ENCODE data around the gene GSAP. TPM values are rescaled to one million over a fixed set of nuclear protein-coding genes. Genes with fewer than 3 reads are reported as not detected.

The GSAP gene
- total RNA-seq, 1 donor from 2014 or later = 9.3 TPM

DNA sequence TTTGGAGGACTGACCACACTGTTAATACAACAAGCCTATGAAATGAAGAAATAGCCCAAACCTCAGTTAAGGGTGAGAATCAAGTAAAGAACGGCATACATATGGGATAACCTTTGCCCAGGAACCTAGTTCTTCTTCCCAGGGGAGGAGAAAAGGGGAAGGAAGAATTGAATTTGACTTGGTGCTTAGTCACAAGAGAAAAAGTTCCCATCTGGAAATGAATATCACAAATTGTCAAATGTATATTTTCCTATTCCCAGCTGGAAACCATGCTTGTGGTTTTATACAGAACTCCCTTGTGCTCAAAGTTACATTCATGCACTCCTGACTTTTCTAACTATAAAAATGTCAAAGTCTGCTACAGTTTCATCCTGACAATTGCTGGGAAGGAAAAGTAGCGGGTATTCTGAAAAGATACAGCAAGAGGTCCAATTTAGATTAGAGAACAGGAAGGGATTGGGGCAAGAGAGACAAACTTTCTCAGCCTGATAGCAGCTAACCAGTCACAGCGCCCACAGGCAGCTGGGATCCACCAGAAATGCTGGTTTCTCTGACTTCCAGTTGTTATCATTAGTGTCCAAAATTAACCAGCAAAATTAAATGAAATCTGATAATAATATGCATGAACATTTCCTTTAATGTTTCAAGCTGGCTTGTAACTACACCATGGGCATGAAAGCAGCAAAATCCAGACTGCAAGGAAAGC, 18.6 kb upstream of the GSAP start:
- DNase-seq (ENCODE audit: low read depth) = no peak

DNA sequence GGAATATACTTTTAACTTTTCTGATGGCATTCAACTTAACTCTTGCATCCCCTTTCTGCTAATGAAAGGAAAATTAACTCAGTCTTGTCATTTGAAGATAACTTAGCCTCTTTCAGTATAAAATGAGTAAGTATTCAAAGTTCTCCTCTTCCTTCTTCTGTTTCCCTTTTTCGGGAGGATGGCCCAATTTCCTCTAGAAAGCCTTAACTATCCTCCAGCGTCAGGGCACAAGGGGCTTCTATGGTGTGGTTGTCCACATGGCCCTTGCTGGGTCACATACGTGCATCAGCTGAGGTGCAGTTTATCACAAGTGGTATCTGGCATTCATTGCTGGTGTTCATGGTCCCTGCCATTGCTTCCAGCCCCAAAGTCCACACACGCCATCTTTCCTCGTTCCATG, 17.8 kb upstream of the GSAP start:
- DNase-seq (ENCODE audit: low read depth) = no peak

DNA sequence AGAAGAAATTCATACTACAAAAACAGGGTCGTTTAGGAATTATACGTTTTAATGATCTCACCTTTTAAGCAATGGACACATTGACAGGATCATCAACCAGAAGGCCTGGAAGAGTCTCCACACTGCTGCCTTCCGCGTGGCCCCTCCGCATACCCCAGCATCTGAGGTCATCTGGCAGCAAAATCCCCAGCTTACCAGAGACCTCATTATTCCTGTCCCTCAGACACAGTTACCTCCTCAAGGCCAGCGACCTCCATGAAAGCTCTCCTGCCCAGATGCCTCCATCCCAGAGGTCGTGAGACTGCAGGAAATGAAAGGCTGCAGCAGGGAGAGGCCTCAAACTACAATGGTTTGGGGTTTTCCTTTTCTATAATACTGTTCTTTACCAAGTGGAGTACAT, 14.8 kb upstream of the GSAP start:
- no peak for DNase-seq (ENCODE audit: low read depth)

DNA sequence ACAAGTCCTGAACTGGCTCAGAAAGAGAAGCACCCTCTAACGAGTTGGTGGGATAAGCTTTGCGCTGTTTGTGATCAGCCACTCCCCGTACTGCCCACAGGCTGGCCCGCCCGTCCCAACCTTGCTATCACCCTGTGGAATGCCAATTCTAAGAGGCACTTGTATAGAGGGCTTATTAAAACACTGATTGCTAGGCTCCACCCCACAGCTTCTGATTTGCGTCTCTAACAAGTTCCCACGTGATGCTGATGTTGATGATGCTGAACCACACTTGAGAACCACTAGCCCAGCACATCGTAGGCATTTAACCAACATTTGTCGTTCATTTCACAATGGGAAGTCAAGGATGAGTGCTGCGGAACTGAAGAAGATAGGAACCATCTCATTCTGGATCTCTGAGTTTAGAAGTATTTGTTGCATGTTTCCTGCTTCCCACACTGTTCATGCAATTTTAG, 12.7 kb upstream of the GSAP start:
- no peak for DNase-seq (ENCODE audit: low read depth)

DNA sequence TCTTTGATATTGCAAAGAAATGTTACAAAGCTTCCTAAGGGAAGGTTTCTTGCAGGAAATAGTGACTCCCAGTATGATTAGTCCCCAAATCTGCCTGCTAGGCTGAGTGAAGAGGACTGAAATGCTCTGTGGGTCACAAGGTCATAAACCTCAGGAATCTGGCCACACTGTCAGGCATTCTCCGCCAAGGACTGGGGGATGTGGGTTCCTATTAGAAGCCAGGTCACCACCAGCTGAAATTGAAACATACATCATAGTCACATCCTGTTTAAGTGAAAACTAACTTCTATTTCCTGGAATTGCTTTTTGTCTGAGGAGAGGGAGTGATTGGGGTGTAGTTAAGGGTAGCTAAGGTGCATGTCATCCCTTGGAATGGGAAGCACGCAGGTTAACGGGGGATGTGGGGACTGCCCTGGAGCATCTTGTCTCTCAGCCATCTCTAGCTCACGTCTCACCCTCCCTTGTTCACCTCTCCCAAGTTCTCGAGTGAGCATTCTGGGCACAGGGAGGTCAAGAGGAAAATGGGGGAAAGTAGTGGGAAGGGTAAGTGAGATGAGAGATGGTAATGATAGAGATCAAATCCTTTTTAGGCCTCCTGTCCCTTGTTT, 12.0 kb upstream of the GSAP start:
- peak; percentile 70 for DNase-seq (ENCODE audit: low read depth)

GRCh38 chr7:77426521-77427051, 10.4 kb upstream of the GSAP start:
- DNase-seq (ENCODE audit: low read depth) = peak; percentile 65

- no peak for DNase-seq (ENCODE audit: low read depth)
Measured at GRCh38 chr7:77426052-77426404, 9.9 kb upstream of the GSAP start.

GRCh38 chr7:77425101-77426051, 9.2 kb upstream of the GSAP start:
- DNase-seq (ENCODE audit: low read depth) = no peak

DNA sequence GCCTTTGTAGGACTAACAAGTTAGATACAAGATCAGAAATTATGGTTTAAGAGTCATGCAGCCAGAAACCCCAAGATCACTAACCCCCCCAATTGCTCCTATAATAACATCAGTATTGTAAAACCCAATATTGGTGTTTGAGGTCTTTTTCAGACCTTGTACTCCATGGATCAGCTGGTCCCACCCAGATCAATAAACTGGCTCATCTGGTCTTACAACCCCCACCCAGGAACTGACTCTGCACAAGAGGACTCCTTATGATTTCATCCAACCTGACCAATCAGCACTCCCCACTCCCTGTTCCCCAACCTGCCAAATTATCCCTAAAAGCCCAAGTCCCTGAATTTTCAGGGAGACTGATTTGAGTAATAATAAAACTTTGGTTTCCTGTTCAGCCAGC, 6.4 kb upstream of the GSAP start:
- no peak for DNase-seq (ENCODE audit: low read depth)

DNA sequence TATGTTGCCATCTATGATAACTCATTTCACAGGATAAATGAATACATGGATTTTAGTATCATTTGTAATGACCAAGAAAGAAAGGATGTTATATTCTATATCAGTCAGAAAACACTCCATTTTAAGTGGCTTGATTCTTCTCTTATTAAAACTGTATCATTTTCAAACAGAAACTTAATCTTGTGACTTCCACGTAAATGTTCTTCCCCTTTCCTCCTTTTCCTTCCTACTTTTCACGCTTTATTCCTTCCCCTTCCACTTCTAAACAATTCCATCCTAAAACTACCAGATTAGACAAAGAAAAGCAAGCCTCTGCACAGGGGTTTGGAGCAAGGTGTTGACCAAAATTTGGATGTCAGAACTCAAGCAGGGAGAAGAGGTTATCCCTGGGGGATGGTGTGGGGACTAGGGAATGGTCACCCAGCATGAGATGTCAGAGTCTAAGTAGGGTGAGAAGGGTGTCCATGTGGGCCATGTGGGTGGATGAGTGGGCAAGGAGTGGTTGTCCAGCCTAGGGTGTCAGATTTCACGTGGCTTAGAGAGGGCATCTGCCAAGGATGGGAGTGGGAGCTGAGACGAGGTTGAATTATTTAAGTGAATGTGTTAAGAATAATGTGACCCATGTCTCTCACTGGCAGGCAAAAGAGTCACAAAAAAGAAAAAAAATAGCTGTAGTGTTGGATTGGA, 5.0 kb upstream of the GSAP start:
- no peak for DNase-seq (ENCODE audit: low read depth)

- no peak for DNase-seq (ENCODE audit: low read depth)
Measured at GRCh38 chr7:77420438-77420837, 4.3 kb upstream of the GSAP start.

- no peak for DNase-seq (ENCODE audit: low read depth)
Measured at GRCh38 chr7:77419102-77419501, 3.0 kb upstream of the GSAP start.

GRCh38 chr7:77417801-77418200, 1.7 kb upstream of the GSAP start:
- DNase-seq (ENCODE audit: low read depth) = no peak

- DNase-seq (ENCODE audit: low read depth) = no peak
Measured at GRCh38 chr7:77416621-77417371, 647 bp upstream of the GSAP start.

GRCh38 chr7:77415476-77415822, 700 bp downstream of the GSAP start:
- no peak for DNase-seq (ENCODE audit: low read depth)

GRCh38 chr7:77413861-77414424, 2.2 kb downstream of the GSAP start:
- DNase-seq (ENCODE audit: low read depth) = no peak

DNA sequence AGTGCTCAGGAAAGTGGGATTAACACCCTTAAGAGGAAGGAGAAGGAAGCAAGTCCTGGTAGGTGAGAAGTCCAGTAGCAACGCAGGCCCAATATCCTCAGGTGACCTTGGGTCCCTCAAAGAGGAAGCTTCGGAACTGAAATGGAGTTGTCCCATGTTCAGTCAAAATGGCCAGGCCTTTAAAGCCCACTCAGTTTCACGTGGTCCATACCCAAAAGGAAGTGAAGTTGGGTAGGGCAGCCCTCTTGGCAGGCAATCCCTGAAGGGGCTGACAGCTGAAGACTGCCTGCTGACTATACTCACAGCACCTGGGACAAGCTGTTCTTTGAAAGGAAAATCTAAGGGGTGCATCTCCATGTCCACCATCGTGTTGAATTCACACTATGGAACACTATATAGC, 3.0 kb downstream of the GSAP start:
- no peak for DNase-seq (ENCODE audit: low read depth)

DNA sequence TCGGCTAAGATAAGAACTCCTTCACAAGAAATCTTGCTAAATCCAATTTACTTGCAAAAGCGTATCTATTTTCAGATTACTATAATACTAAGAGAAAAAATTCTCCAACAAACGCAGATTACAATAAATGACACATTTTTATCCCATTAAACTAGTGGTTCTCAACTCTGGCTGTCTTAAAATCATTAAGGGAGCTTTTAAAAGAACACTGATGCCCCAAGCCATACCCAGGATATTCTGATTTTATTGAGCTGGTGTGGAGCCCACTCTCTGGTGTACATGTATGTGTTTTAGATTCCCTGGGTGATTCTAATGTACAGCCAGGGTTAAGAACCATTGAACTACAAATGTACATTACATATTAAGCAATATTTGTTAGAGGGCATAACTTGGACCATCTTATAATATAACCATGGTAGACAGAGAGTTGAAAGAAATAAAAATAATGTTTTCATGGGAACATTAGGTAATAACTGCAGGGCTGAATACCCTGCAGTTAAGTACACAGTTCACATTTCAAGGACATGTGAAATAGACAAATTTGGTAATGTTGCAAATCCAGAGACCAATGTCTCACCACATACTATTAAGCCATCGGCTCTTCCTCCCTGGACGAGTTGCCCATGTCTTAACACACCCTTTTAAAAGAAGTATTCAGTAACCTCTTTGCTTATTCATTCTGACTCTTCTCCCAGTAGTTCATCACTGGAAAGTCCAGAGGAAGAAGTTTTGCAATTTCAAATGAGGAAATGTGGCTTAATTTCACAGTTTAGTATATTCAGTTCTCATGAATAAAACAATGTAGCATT, 6.2 kb downstream of the GSAP start:
- peak; percentile 89 for DNase-seq (ENCODE audit: low read depth)

- DNase-seq (ENCODE audit: low read depth) = no peak
Measured at GRCh38 chr7:77409005-77409738, 7.0 kb downstream of the GSAP start.
